Measurements from ENCODE around the gene C19orf12. TPM values are rescaled to one million over a fixed set of nuclear protein-coding genes. Genes with fewer than 3 reads are reported as not detected.

The C19orf12 gene
- total RNA-seq, 1 experiment from 2014 or later, result 17.5 TPM

DNA sequence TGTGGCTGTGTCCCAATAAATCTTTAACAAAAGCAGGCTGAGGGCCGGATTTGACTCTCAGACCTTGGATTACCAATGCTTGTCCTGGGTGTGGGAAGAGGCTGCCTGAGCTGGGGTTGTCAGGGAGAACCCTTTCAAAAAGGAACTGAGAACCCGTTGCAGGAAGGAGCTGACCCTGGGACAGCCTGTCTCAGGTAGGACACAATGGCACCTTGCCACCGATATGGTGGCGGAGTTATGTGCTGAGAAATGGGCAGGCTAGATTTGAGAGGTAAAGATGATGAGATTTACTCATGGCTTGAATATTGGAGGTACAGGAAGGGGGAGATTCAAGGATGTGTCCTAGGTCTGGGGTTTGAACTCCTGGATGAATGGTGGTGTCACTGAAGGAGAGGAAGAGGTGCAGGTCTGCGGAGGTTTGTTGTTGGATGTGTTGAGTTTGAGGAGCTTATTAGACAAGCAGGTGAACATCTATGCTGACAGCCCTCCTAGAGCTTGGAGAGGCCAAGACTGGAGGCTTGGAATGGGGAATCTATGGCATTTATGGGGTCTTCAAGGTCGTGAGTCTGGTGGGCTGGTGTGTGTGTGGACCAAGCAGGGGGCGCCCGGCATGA lies 42.6 kb downstream of the C19orf12 start:
- Histone ChIP-seq H3K23me2 (ENCODE audit: insufficient read length, low read depth, low read length, poor library complexity, severe bottlenecking) (no peaks in the 10 kb centered on the region), H3K14ac (ENCODE audit: insufficient read depth, low read length) (no peak overlapping the region), H3K4ac (ENCODE audit: low read depth, low read length) (no peak overlapping the region), H3K9ac (ENCODE audit: extremely low read depth, insufficient read length, low read length) (no peak overlapping the region), H4K91ac (ENCODE audit: insufficient read length, low read depth, low read length) (no peak overlapping the region), H3K9me3 (ENCODE audit: control insufficient read depth, low read depth, low read length) (no peaks in the 10 kb centered on the region), H3K27me3 (ENCODE audit: insufficient read depth, low read length) (no peaks in the 10 kb centered on the region), H2BK15ac (ENCODE audit: low read depth, low read length) (no peak overlapping the region), H2AFZ (ENCODE audit: low read length) (no peak overlapping the region), H3K56ac (ENCODE audit: insufficient read length, low read depth, low read length) (no peak overlapping the region), H2BK5ac (ENCODE audit: insufficient read length, low read length) (no peak overlapping the region), H4K5ac (ENCODE audit: insufficient read length, low read depth, low read length) (no peak overlapping the region), H3K27ac (ENCODE audit: insufficient read length, low read depth, low read length) (no peak overlapping the region), H3K18ac (ENCODE audit: insufficient read length, low read depth, low read length) (no peak overlapping the region), H3K79me2 (ENCODE audit: insufficient read depth, low read length) (peaks cover 2% of the 10 kb centered on the region; the same call in 1 of the 2 replicates), H3K4me1 (ENCODE audit: insufficient read depth, low read length) (peaks cover 2% of the 10 kb centered on the region; the same call in 1 of the 2 replicates), H3T11ph (ENCODE audit: low read length) (no peak overlapping the region), H4K20me1 (ENCODE audit: control insufficient read depth, insufficient read depth, insufficient read length) (no peaks in the 10 kb centered on the region), H3K4me2 (ENCODE audit: insufficient read depth, insufficient read length, low read length) (no peak overlapping the region), H2AK5ac (ENCODE audit: insufficient read length, low read length) (no peak overlapping the region), H3K79me1 (ENCODE audit: insufficient read depth, low read depth, low read length, poor library complexity, severe bottlenecking) (peaks cover 3% of the 10 kb centered on the region), H2BK120ac (ENCODE audit: low read depth, low read length, poor library complexity, severe bottlenecking) (no peak overlapping the region), H2BK20ac (ENCODE audit: low read depth, low read length, poor library complexity, severe bottlenecking) (no peak overlapping the region), H2BK12ac (ENCODE audit: insufficient read length, low read depth, low read length) (no peak overlapping the region), H4K8ac (replicated peaks; ENCODE audit: insufficient read length, low read depth, low read length) (no peak overlapping the region), H3K23ac (ENCODE audit: insufficient read length, low read depth, low read length) (no peak overlapping the region)
- H3K27ac Mint-ChIP-seq, result peak overlapping the region in 1 of 3 experiments; percentile 51; a peak in 3 of 7 replicates
- peaks cover 0 to 12% (median 4%) of the 10 kb centered on the region in 3 experiments; a peak in 5 of 7 replicates for H3K36me3 Mint-ChIP-seq (ENCODE audit: insufficient read depth in 1 of 3, low read depth in 3 of 3)
- H3K9me3 Mint-ChIP-seq, result no peaks in the 10 kb centered on the region
- peaks cover 2 to 7% of the 10 kb centered on the region in 2 experiments; a peak in 3 of 4 replicates for H3K4me1 Mint-ChIP-seq
- TF ChIP-seq, protein P1, sequence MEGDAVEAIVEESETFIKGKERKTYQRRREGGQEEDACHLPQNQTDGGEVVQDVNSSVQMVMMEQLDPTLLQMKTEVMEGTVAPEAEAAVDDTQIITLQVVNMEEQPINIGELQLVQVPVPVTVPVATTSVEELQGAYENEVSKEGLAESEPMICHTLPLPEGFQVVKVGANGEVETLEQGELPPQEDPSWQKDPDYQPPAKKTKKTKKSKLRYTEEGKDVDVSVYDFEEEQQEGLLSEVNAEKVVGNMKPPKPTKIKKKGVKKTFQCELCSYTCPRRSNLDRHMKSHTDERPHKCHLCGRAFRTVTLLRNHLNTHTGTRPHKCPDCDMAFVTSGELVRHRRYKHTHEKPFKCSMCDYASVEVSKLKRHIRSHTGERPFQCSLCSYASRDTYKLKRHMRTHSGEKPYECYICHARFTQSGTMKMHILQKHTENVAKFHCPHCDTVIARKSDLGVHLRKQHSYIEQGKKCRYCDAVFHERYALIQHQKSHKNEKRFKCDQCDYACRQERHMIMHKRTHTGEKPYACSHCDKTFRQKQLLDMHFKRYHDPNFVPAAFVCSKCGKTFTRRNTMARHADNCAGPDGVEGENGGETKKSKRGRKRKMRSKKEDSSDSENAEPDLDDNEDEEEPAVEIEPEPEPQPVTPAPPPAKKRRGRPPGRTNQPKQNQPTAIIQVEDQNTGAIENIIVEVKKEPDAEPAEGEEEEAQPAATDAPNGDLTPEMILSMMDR (conservative IDR thresholded peaks at IDR 0.05), result no peak
- H3K4me3 Mint-ChIP-seq, result peak overlapping the region in 1 of 2 experiments; percentile 48; a peak in 2 of 5 replicates
- no CpG with 5 or more reads among the region's 8 CpGs for WGBS (ENCODE audit: extremely low coverage, insufficient read length, low lambda C conversion rate)
- H3K27me3 Mint-ChIP-seq (ENCODE audit: low read depth), result peaks cover 1% of the 10 kb centered on the region
- DNase-seq, result no peak
